ENCODE measurements around the gene STARD10. TPM values are rescaled to one million over a fixed set of nuclear protein-coding genes. Genes with fewer than 3 reads are reported as not detected.

STARD10 gene
- total RNA-seq, 1 experiment from 2014 or later: 58.4 TPM

Small RNA genes lying within 50 kb of the gene (microRNA-seq; reads per million reads assigned to microRNA genes)
- not detected for gene MIR4692 (ENCODE audit: borderline number of aligned reads)

Other genes with a start within 250 kb of the STARD10 start
- 7.6 TPM for gene PDE2A, start 119.6 kb downstream of the STARD10 start, total RNA-seq (2021; ENCODE audit: unreplicated experiment)
- 57.4 TPM for gene ARAP1, start 41.6 kb downstream of the STARD10 start, total RNA-seq (2021; ENCODE audit: unreplicated experiment)
- 15.2 TPM for gene ATG16L2, start 20.4 kb upstream of the STARD10 start, total RNA-seq (2021; ENCODE audit: unreplicated experiment)

All from HCT116 (cell line).